Upper lobe of left lung (tissue), 6 donors: ENCODE data around the gene NET1. TPM values are rescaled to one million over a fixed set of nuclear protein-coding genes. Genes with fewer than 3 reads are reported as not detected.

Experiments used
- ATAC-seq, 2 donors: fragments of 200-7000 bp; cut with Tn5 transposase; one replicate each; pipeline ENCODE4 v1.9.1; 2022; ENCODE audit warnings: mild to moderate bottlenecking in 2 of 2, moderate library complexity in 2 of 2; ENCODE audit not compliant: low FRiP score in 2 of 2
- DNase-seq, 2 donors: peaks; one replicate each; pipeline ENCODE4 v3.0.0-alpha.2; 2019 to 2020
- H3K27ac ChIP-seq, 4 donors: fragments of 200-600 bp; sonication (generic); one replicate each; pipeline ENCODE4 v1.5.1; 2016 to 2019
- H3K27me3 ChIP-seq, 4 donors: fragments of 200-600 bp; sonication (generic); one replicate each; pipeline ENCODE4 v1.5.1; 2017 to 2019
- H3K36me3 ChIP-seq, 4 donors: fragments of 200-600 bp; sonication (generic); one replicate each; pipeline ENCODE4 v1.5.1; 2016 to 2019
- H3K4me1 ChIP-seq, 4 donors: fragments of 200-600 bp; sonication (generic); one replicate each; pipeline ENCODE4 v1.5.1; 2018 to 2019
- H3K4me3 ChIP-seq, 4 donors: fragments of 200-600 bp; sonication (generic); one replicate each; pipeline ENCODE4 v1.5.1; 2017 to 2019; ENCODE audit warnings: mild to moderate bottlenecking in 2 of 4, moderate library complexity in 1 of 4
- H3K9me3 ChIP-seq, 4 donors: fragments of 200-600 bp; sonication (generic); one replicate each; pipeline ENCODE4 v1.5.1; 2018 to 2019
- EP300 ChIP-seq, 4 donors: sonication (generic); formaldehyde crosslinking; IDR thresholded peaks; one replicate each; pipeline ENCODE4 v1.5.1; 2017; ENCODE audit warnings: antibody characterized with exemption in 4 of 4, control low read depth in 2 of 4
- POLR2A ChIP-seq, 4 donors: fragments of 450-650 bp; IDR thresholded peaks; one replicate each; pipeline ENCODE4 v1.5.1; 2016 to 2017; ENCODE audit warnings: antibody characterized with exemption in 4 of 4, mild to moderate bottlenecking in 2 of 4
- POLR2AphosphoS5 ChIP-seq, 2 donors: sonication (generic); formaldehyde crosslinking; IDR thresholded peaks; one replicate each; pipeline ENCODE4 v1.5.1; 2017; ENCODE audit warnings: antibody characterized with exemption in 2 of 2
- WGBS, 2 donors: methylation state at CpG; one replicate each; pipeline ENCODE4 v1.1.5; 2017 to 2018; 5-methylcytosine and 5-hydroxymethylcytosine counted together
- total RNA-seq, 6 donors: library from RNA; depleted of rRNA in 4 of 6; stranded (reverse); fragments of >200 nt in 4 of 6; gene quantifications; one replicate each; pipeline versions ENCODE4 v1.1.0 to v1.2.1, GENCODE V29; 2016 to 2021
- TF ChIP-seq, protein P1 (sequence below), 6 experiments: fragments of 450-650 bp in 4 of 6; fragments of 200-600 bp in 2 of 6; sonication (generic) in 2 of 6; IDR thresholded peaks; one replicate each; pipeline ENCODE4 v1.5.1; 2016 to 2019; ENCODE audit warnings: antibody characterized with exemption in 6 of 6
- donor health status: DM: no; HTN: no; CAD: no; lungs with moderate emphysema.
- donor health status: DM: no; HTN: yes; CAD: no; lungs with severe emphysema.

Gene NET1
- total RNA-seq, 6 donors from 2014 or later, result 24.1 to 85.0 (median 47.2) TPM

DNA sequence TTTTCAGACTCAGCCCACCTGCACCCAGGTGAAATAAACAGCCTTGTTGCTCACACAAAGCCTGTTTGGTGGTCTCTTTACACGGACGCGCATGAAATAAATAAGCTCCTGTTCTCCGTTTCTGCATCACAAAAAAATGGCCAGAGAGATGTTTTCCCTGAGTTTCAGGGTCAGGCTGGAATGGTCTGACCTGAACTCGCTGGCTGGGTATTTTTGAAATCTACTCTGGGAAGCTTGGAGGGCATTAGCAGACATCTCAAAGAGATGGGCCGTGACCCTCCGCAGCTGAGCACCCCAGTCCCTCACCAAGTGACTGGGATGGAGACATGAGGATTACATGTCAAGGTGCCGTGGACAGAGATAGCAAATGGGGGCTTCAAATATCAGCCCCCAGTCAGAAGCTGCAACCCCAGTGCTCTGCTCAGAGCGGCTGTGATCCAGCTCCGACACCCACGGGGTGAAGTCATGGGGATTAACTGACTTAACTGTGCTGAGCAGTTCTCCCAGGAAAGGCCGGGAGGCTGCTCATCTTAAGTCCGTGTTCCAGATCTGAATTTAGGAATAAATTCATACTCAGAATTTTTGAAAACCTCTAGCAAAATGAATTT is 64.7 kb downstream of the NET1 start:
- Histone ChIP-seq H3K9me3 (no peaks in the 10 kb centered on the region), H3K27ac (no peak overlapping the region), H3K36me3 (no peaks in the 10 kb centered on the region), H3K4me1 (no peaks in the 10 kb centered on the region), H3K27me3 (no peaks in the 10 kb centered on the region), H3K4me3 (no peak overlapping the region)
- ATAC-seq (no peak), DNase-seq (no peak)
- TF ChIP-seq EP300 (IDR thresholded peaks at IDR 0.05) (no peak), POLR2AphosphoS5 (IDR thresholded peaks at IDR 0.05) (no peak), POLR2A (IDR thresholded peaks at IDR 0.05) (no peak)
- TF ChIP-seq, protein P1, sequence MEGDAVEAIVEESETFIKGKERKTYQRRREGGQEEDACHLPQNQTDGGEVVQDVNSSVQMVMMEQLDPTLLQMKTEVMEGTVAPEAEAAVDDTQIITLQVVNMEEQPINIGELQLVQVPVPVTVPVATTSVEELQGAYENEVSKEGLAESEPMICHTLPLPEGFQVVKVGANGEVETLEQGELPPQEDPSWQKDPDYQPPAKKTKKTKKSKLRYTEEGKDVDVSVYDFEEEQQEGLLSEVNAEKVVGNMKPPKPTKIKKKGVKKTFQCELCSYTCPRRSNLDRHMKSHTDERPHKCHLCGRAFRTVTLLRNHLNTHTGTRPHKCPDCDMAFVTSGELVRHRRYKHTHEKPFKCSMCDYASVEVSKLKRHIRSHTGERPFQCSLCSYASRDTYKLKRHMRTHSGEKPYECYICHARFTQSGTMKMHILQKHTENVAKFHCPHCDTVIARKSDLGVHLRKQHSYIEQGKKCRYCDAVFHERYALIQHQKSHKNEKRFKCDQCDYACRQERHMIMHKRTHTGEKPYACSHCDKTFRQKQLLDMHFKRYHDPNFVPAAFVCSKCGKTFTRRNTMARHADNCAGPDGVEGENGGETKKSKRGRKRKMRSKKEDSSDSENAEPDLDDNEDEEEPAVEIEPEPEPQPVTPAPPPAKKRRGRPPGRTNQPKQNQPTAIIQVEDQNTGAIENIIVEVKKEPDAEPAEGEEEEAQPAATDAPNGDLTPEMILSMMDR (IDR thresholded peaks at IDR 0.05), result no peak
- 85 to 92% methylated on average over 13 of the region's 13 CpGs for WGBS, 2 donors

DNA sequence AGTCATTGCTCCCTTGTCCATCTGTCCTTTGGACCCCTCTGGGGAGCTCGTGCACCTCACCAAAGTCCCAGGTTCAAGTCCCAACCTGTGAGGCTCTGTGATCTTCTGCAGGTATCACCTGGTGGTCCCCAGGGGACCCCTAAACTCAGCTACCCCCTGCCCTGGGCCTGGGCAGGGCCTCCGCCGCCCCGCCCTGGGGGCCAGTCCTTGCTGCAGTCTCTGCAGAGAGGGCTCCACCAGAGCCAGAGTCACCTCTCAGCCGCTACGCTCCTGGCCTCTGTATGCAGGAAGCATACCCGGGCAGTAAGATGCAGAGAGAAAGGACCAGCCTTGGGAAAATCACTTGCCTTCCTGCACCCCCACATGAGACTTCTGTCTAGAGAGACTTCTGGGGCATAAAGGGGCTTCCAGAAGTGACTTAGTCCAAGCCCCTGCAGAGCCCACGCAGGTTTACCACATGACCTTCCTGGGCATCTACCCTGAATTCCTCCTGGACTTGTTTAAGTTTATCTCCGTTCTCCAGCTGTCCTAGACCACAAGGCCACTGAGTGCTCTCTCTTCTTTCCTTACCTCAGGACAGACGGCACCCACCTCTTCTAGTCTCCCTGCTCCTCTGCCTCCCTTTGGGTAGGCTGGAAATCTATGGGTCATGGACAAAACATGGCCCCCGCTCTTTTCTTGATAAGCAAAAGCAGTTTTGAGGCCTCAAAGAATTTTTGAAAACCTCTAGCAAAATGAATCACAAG is 65.8 kb downstream of the NET1 start:
- Histone ChIP-seq H3K27me3 (no peaks in the 10 kb centered on the region), H3K4me1 (no peaks in the 10 kb centered on the region), H3K9me3 (no peaks in the 10 kb centered on the region), H3K36me3 (no peaks in the 10 kb centered on the region), H3K4me3 (no peak overlapping the region), H3K27ac (no peak overlapping the region)
- peak in 1 of 2 donors; percentile 70 for DNase-seq
- TF ChIP-seq POLR2A (IDR thresholded peaks at IDR 0.05) (no peak), POLR2AphosphoS5 (IDR thresholded peaks at IDR 0.05) (no peak), EP300 (IDR thresholded peaks at IDR 0.05) (no peak)
- TF ChIP-seq, protein P1 (IDR thresholded peaks at IDR 0.05), result no peak
- WGBS, 2 donors, result 93 to 97% methylated on average over 10 to 11 of the region's 11 CpGs
- ATAC-seq, result peak; percentile 32 to 53

DNA sequence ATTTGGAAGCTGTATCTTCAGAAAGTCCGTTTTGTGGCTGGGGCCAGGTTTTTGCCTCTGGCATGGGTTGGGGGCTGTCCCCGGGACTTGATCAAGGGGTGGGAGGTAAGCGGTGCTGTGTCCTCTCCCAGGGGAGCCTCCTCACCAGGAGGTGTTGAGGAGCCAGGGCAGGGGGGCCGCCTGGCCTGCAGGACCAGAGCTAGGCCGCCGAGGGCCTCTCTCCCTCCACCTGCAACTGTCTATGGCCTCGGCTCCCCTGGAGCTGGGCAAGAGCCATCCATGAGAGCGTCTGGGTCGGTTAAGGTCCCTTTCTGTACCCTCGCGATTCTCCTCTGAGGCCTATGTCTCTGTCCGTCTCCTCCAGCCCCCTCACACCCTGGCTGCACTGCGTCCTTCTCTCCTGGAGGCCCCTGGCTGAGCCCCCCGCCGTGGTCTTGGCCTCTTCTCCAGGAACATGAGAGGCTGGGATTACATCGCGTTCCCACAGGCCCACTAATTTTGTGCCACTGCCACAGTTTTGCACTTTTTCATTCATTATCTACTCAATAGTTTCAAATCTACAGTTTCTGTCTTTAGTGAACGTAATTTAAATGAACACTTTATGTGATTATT is 66.4 kb downstream of the NET1 start:
- DNase-seq (peak in 1 of 2 donors; percentile 57), ATAC-seq (peak in 1 of 2 donors; percentile 16)
- no peak for TF ChIP-seq POLR2A (IDR thresholded peaks at IDR 0.05)
- Histone ChIP-seq H3K27me3 (no peaks in the 10 kb centered on the region), H3K27ac (no peak overlapping the region), H3K36me3 (no peaks in the 10 kb centered on the region), H3K9me3 (no peaks in the 10 kb centered on the region), H3K4me1 (no peaks in the 10 kb centered on the region), H3K4me3 (no peak overlapping the region)
- 95 to 96% methylated on average over 18 of the region's 18 CpGs for WGBS, 2 donors

DNA sequence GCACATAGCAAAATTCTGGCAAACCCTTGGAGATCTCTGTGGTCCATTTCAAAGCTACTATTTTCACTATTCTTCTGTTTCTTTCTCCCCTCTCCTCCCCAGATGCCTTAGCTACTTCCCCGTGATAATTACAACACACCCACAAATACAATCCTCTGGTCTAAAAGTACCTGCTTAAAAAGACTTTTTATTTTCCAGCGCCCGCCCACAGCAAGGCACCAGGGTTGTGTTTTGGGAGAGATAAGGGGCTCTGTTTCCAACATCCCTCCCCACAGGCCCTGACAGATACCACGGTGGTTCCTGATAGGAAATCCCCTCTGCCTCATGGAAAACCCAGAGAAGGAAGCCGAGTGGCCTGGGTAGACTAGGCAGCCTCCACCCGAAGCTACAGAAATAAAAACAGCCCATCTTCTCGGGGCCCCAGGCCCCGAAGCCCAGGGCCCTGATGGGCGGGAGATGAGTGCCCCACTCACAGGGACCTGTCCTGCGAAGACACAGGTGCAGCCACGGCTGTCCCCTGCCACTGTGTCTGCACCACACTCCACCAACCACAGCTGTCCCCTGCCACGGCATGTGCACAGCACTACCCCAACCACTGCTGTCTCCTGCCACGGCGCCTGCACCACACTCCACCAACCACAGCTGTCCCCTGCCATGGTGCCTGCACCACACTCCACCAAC is 67.3 kb downstream of the NET1 start:
- ATAC-seq, result peak in 1 of 2 donors; percentile 64

More for the DNA sequence above, 67.3 kb downstream of the NET1 start:
- WGBS, 2 donors, result 60 to 75% methylated on average over 14 of the region's 14 CpGs
- TF ChIP-seq EP300 (IDR thresholded peaks at IDR 0.05) (no peak), POLR2A (IDR thresholded peaks at IDR 0.05) (no peak), POLR2AphosphoS5 (IDR thresholded peaks at IDR 0.05) (no peak)
- TF ChIP-seq, protein P1 (IDR thresholded peaks at IDR 0.05), result no peak
- Histone ChIP-seq H3K27ac (no peak overlapping the region), H3K36me3 (no peaks in the 10 kb centered on the region), H3K4me1 (no peaks in the 10 kb centered on the region), H3K4me3 (no peak overlapping the region), H3K9me3 (no peaks in the 10 kb centered on the region), H3K27me3 (no peaks in the 10 kb centered on the region)
- DNase-seq, result peak in 1 of 2 donors; percentile 63
